A673 (cell line): ENCODE data around the gene ZNF503. TPM values are rescaled to one million over a fixed set of nuclear protein-coding genes. Genes with fewer than 3 reads are reported as not detected.

Experiments
- BruUV-seq: library from RNA; stranded (reverse); fragments of 400-500 nt; replicated peaks from 2 replicates; lab custom pipeline; 2021; lab: Mats Ljungman, UMichigan
- CTCF ChIA-PET: fragments of 300-600 bp; sonication (Branson Sonifier 250); formaldehyde crosslinking; loops from one replicate; lab custom pipeline; 2022; ENCODE audit warnings: antibody characterized with exemption; lab: Charles Lee
- POLR2A ChIA-PET: fragments of 300-600 bp; sonication (Branson Sonifier 250); formaldehyde crosslinking; loops from one replicate; lab custom pipeline; 2022; ENCODE audit warnings: antibody characterized with exemption; ENCODE audit not compliant: low non-redundant PET; lab: Charles Lee
- DNase-seq: peaks from one replicate; pipeline ENCODE4 v3.0.0-alpha.2; 2015; ENCODE audit warnings: low spot score
- H3K27ac ChIP-seq: fragments of 200-600 bp; sonication (generic); 2 replicates; pipeline ENCODE4 v1.5.1; 2016; ENCODE audit warnings: mixed run types, low read depth, mild to moderate bottlenecking, mixed read lengths, antibody characterized with exemption, low read length; ENCODE audit not compliant: poor library complexity, severe bottlenecking
- H3K27me3 ChIP-seq: fragments of 200-600 bp; sonication (generic); replicated peaks from 2 replicates; pipeline ENCODE4 v1.6.1; 2017; ENCODE audit warnings: mixed run types, low read depth, mild to moderate bottlenecking, mixed read lengths, antibody characterized with exemption, low read length; ENCODE audit not compliant: insufficient read depth, poor library complexity
- H3K36me3 ChIP-seq: fragments of 200-600 bp; sonication (generic); 2 replicates; pipeline ENCODE4 v1.6.1; 2016; ENCODE audit warnings: mixed run types, mild to moderate bottlenecking, mixed read lengths, antibody characterized with exemption, low read length; ENCODE audit not compliant: insufficient read depth, poor library complexity, severe bottlenecking
- H3K4me1 ChIP-seq: fragments of 200-600 bp; sonication (generic); 2 replicates; pipeline ENCODE4 v1.6.1; 2017; ENCODE audit warnings: mixed run types, mild to moderate bottlenecking, mixed read lengths, antibody characterized with exemption, low read length; ENCODE audit not compliant: insufficient read depth, poor library complexity, severe bottlenecking
- H3K4me3 ChIP-seq: fragments of 200-600 bp; sonication (generic); 2 replicates; pipeline ENCODE4 v1.5.1; 2016; ENCODE audit warnings: low read depth, mixed run types, mild to moderate bottlenecking, mixed read lengths, low read length; ENCODE audit not compliant: poor library complexity, severe bottlenecking
- H3K9me3 ChIP-seq: fragments of 200-600 bp; sonication (generic); 2 replicates; pipeline ENCODE4 v1.6.1; 2016; ENCODE audit warnings: mixed run types, low read depth, mild to moderate bottlenecking, mixed read lengths, antibody characterized with exemption, low read length; ENCODE audit not compliant: poor library complexity, severe bottlenecking
- CTCF ChIP-seq: fragments of 300-800, 200-600 bp; sonication (generic); conservative IDR thresholded peaks from 2 replicates; pipeline ENCODE4 v1.5.1; 2017; ENCODE audit warnings: low read depth, mild to moderate bottlenecking, antibody characterized with exemption, low read length, moderate library complexity, mixed read lengths
- EZH2 ChIP-seq: fragments of 200-600 bp; sonication (generic); IDR thresholded peaks from 2 replicates; pipeline ENCODE4 v1.6.1; 2017; ENCODE audit warnings: borderline replicate concordance, low read depth, mild to moderate bottlenecking, mixed read lengths, antibody characterized with exemption, low read length; ENCODE audit not compliant: poor library complexity, severe bottlenecking
- intact Hi-C: fragments of 100-400 bp; cut with micrococcal nuclease; formaldehyde crosslinking; loops from one replicate; pipeline ENCODE4 v1.10.0; 2022; ENCODE audit not compliant: unreplicated experiment
- total RNA-seq: library from RNA; stranded (reverse); gene quantifications from 2 replicates; pipeline ENCODE4 v1.2.3, GENCODE V29; 2021

ZNF503 gene
- total RNA-seq, 1 experiment from 2014 or later, result 1.2 TPM

- TF ChIP-seq EZH2, result no peak
- no peak for TF ChIP-seq CTCF
- ChIA-PET POLR2A (no interaction called here), CTCF (interaction anchor here (0.5 kb wide), 1 partner anchor 103 kb away, joined by 3 read pairs; no protein-coding TSS in a partner anchor)
- Histone ChIP-seq H3K36me3 (no peaks in the 10 kb centered on the region), H3K4me3 (no peak overlapping the region), H3K9me3 (no peaks in the 10 kb centered on the region), H3K27me3 (peaks cover 17% of the 10 kb centered on the region), H3K4me1 (no peaks in the 10 kb centered on the region), H3K27ac (no peak overlapping the region)
- intact Hi-C loops, result no loop called here
- BruUV-seq, result no TSS peak
- DNase-seq, result no peak
These were observed 40.1 kb upstream of the ZNF503 start for GRCh38 chr10:75441682-75442081.

- DNase-seq, result no peak
- BruUV-seq, result no TSS peak
- CTCF ChIA-PET, result interaction anchor here (0.5 kb wide), 1 partner anchor 104 kb away, joined by 3 read pairs; no protein-coding TSS in a partner anchor
These were observed 39.6 kb upstream of the ZNF503 start for GRCh38 chr10:75441196-75441595.

GRCh38 chr10:75440271-75440793 is 38.8 kb upstream of the ZNF503 start:
- TF ChIP-seq CTCF (no peak), EZH2 (no peak)
- intact Hi-C loops, result no loop called here
- no peaks in the 10 kb centered on the region for H3K9me3 ChIP-seq
- POLR2A ChIA-PET, result no interaction called here
- H3K27me3 ChIP-seq, result peaks cover 21% of the 10 kb centered on the region
- CTCF ChIA-PET, result no interaction called here
- DNase-seq, result no peak
- BruUV-seq, result no TSS peak
- no peaks in the 10 kb centered on the region for H3K36me3 ChIP-seq
- H3K4me3 ChIP-seq, result no peak overlapping the region
- H3K4me1 ChIP-seq, result no peaks in the 10 kb centered on the region
- H3K27ac ChIP-seq, result no peak overlapping the region

More at GRCh38 chr10:75441196-75441595, 39.6 kb upstream of the ZNF503 start:
- Histone ChIP-seq H3K9me3 (no peaks in the 10 kb centered on the region), H3K27me3 (peaks cover 17% of the 10 kb centered on the region), H3K27ac (no peak overlapping the region), H3K4me1 (no peaks in the 10 kb centered on the region), H3K36me3 (no peaks in the 10 kb centered on the region), H3K4me3 (no peak overlapping the region)
- intact Hi-C loops, result no loop called here
- POLR2A ChIA-PET, result no interaction called here
- TF ChIP-seq CTCF (no peak), EZH2 (no peak)
